Measurements from ENCODE around the gene COL18A1.
"Not testable (repeated sequence)": the region's sequence is repeated elsewhere in the genome, so short reads cannot be mapped to it uniquely, and the experiment has no call there.

COL18A1 gene

GRCh38 chr21:45441431-45442255, 36.7 kb downstream of the COL18A1 start:
- DNase-seq (ENCODE audit: low read depth, low spot score): no peak
- no peak for TF ChIP-seq CTCF (IDR thresholded peaks at IDR 0.05; ENCODE audit: insufficient read depth, low read length, missing control alignments)
- CTCF ChIA-PET: interaction anchor here (1.1 to 9.9 kb wide), 6 partner anchors 12 to 379 kb away, joined by 3 to 161 read pairs (median 16); partner anchors contain the start of gene POFUT2
- POLR2A ChIA-PET: no interaction called here
- H3K4me3 ChIP-seq (ENCODE audit: low read depth, low read length): no peak overlapping the region

GRCh38 chr21:45442276-45442675, 37.3 kb downstream of the COL18A1 start:
- ChIA-PET CTCF (interaction anchor here (3.3 to 9.9 kb wide), 3 partner anchors 150 to 378 kb away, joined by 20 to 161 read pairs (median 113); partner anchors contain the start of gene POFUT2), POLR2A (no interaction called here)
- DNase-seq (ENCODE audit: low read depth, low spot score): no peak
- H3K4me3 ChIP-seq (ENCODE audit: low read depth, low read length): no peak overlapping the region
- no peak for TF ChIP-seq CTCF (IDR thresholded peaks at IDR 0.05; ENCODE audit: insufficient read depth, low read length, missing control alignments)

- CTCF ChIA-PET: interaction anchor here (1.1 to 9.9 kb wide), 4 partner anchors 11 to 303 kb away, joined by 4 to 113 read pairs (median 9); no protein-coding TSS in a partner anchor
- H3K4me3 ChIP-seq (ENCODE audit: low read depth, low read length); DNase-seq (ENCODE audit: low read depth, low spot score); POLR2A ChIA-PET: not testable (repeated sequence)
Measured at GRCh38 chr21:45442686-45443594, 38.0 kb downstream of the COL18A1 start.

GRCh38 chr21:45443595-45444181, 38.7 kb downstream of the COL18A1 start:
- TF ChIP-seq CTCF (IDR thresholded peaks at IDR 0.05; ENCODE audit: insufficient read depth, low read length, missing control alignments): no peak
- H3K4me3 ChIP-seq (ENCODE audit: low read depth, low read length): no peak overlapping the region
- DNase-seq (ENCODE audit: low read depth, low spot score): no peak
- ChIA-PET CTCF (interaction anchor here (1.1 to 9.9 kb wide), 4 partner anchors 10 to 304 kb away, joined by 4 to 113 read pairs (median 9); no protein-coding TSS in a partner anchor), POLR2A (no interaction called here)

GRCh38 chr21:45444385-45444784, 39.4 kb downstream of the COL18A1 start:
- POLR2A ChIA-PET: no interaction called here

More at GRCh38 chr21:45444385-45444784, 39.4 kb downstream of the COL18A1 start:
- CTCF ChIA-PET: interaction anchor here (2.4 to 9.9 kb wide), 2 partner anchors 152 to 305 kb away, joined by 13 to 113 read pairs; no protein-coding TSS in a partner anchor
- DNase-seq (ENCODE audit: low read depth, low spot score): no peak
- no peak for TF ChIP-seq CTCF (IDR thresholded peaks at IDR 0.05; ENCODE audit: insufficient read depth, low read length, missing control alignments)
- H3K4me3 ChIP-seq (ENCODE audit: low read depth, low read length): no peak overlapping the region

All from AG04449 (cell line).